HG03432 (cell line): ENCODE measurements around the gene ARPP21.
"Not testable (repeated sequence)": the region's sequence is repeated elsewhere in the genome, so short reads cannot be mapped to it uniquely, and the experiment has no call there.

Experiments used
- ATAC-seq: cut with Tn5 transposase; IDR thresholded peaks from one replicate; pipeline ENCODE4 v1.9.1; 2021; ENCODE audit warnings: mild to moderate bottlenecking, moderate library complexity; ENCODE audit not compliant: unreplicated experiment

The ARPP21 gene

GRCh38 chr3:35639254-35640186 is at the start of gene ARPP21:
Gene ARPP21 (plus strand): TSS chr3:35639525. CDS start chr3:35681752, 42,227 bp downstream.
- peak; percentile 70 for ATAC-seq

- ATAC-seq: peak; percentile 69
These were observed 46.6 kb upstream of the ARPP21 start for GRCh38 chr3:35592589-35593295.

- ATAC-seq: peak; percentile 67
These were observed 44.6 kb upstream of the ARPP21 start for GRCh38 chr3:35594739-35595138.

GRCh38 chr3:35596335-35596995 is 42.9 kb upstream of the ARPP21 start:
- ATAC-seq: no peak

- ATAC-seq: no peak
These were observed 41.8 kb upstream of the ARPP21 start for GRCh38 chr3:35597490-35597889.

GRCh38 chr3:35598804-35599203 is 40.5 kb upstream of the ARPP21 start:
- no peak for ATAC-seq

- no peak for ATAC-seq
These were observed 37.4 kb upstream of the ARPP21 start for GRCh38 chr3:35601959-35602358.

GRCh38 chr3:35602395-35602936 is 36.9 kb upstream of the ARPP21 start:
- ATAC-seq: no peak

GRCh38 chr3:35616346-35616745 is 23.0 kb upstream of the ARPP21 start:
- no peak for ATAC-seq

GRCh38 chr3:35617370-35617769 is 22.0 kb upstream of the ARPP21 start:
- ATAC-seq: no peak

GRCh38 chr3:35620238-35620637 is 19.1 kb upstream of the ARPP21 start:
- not testable (repeated sequence) for ATAC-seq

- no peak for ATAC-seq
These were observed 14.6 kb upstream of the ARPP21 start for GRCh38 chr3:35624698-35625097.

GRCh38 chr3:35633332-35634124 is 5.8 kb upstream of the ARPP21 start:
- no peak for ATAC-seq

GRCh38 chr3:35635407-35635806 is 3.9 kb upstream of the ARPP21 start:
- ATAC-seq: no peak

GRCh38 chr3:35635926-35636683 is 3.2 kb upstream of the ARPP21 start:
- no peak for ATAC-seq

GRCh38 chr3:35638251-35638979 is 910 bp upstream of the ARPP21 start:
- ATAC-seq: no peak

- no peak for ATAC-seq
These were observed 408 bp upstream of the ARPP21 start for GRCh38 chr3:35638980-35639253.

- ATAC-seq: no peak
These were observed 1.2 kb downstream of the ARPP21 start for GRCh38 chr3:35640190-35641165.
